HG02571 (cell line): ENCODE measurements around the gene APOB.

ENCODE experiments used
- ATAC-seq: cut with Tn5 transposase; IDR thresholded peaks from one replicate; pipeline ENCODE4 v1.9.1; 2021; ENCODE audit warnings: mild to moderate bottlenecking, moderate library complexity; ENCODE audit not compliant: unreplicated experiment

The APOB gene

DNA sequence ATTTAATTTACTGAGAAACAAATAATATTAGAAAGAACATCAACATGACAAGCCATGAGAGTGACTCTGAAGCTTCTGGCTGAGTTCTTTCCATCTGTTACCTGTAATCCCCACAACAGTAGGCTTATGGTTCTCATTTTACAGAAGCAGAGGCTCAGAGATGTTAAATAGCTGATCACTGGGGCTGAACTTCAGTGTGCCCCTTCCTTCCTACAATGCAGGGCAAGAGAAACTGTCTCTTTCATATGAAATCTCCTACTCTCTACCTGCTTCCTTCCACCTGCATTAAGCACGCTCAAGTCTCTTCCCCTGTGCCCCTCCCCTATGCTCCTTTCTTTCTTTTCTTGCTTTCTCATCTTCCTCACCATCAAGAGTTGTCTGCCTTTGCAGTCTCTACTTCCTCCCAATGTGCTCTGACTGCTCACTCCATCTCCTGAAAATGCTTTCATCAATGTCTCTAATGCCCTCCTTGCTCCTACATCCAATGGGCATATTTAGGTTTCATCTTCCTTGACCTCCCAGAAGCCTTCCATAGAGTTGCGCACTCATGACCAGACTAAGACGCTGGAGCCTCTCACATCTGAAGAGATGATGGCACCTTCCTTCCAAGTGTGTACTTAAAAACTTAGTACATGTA lies 23.7 kb downstream of the APOB start:
- no peak for ATAC-seq

DNA sequence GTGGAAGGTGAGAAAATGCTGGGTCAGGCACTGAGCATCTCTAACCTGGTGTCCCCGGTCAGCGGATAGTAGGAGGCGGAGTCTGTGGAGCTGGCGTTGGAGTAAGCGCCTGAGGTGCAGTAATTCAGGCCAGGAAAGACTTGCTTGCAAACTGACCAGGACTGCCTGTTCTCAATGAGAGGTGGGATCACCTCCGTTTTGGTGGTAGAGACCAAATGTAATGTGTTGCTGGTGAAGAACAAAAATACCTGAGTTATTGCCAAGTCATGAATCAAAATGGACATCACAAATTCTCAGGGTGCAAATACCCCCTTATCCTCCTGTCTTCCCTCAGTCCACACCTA lies 24.2 kb downstream of the APOB start:
- no peak for ATAC-seq

DNA sequence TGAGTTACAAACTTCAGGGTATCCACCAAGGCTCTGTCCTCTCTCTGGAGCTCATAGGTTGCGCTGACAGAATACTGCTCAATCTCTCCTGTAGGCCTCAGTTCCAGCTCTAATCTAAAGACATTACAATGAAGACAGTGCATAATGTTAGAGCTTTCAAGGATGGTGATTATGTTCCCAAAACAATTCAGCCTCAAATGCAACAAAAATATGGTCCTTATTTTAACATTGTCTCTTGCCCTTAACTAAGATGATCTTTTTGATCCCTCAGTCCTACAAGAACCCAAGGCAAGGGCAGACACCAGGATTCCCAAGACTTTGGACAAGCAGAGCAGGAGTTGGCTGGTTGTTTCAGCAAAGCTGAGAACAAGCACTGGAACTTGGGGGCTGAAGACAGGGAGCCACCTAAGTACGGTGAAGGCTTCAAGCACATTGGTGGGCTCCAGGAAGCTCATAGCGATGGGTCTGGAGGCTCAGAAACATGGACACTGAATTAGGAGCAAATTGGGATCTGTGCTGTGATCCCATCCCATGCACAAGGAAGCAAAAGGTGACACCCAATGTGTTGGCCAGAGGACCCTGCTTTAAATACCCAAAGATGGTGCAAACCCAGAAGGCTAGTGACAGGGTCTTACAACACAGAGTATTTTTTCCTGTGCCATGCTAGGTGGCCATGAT lies 24.7 kb downstream of the APOB start:
- ATAC-seq, result no peak

DNA sequence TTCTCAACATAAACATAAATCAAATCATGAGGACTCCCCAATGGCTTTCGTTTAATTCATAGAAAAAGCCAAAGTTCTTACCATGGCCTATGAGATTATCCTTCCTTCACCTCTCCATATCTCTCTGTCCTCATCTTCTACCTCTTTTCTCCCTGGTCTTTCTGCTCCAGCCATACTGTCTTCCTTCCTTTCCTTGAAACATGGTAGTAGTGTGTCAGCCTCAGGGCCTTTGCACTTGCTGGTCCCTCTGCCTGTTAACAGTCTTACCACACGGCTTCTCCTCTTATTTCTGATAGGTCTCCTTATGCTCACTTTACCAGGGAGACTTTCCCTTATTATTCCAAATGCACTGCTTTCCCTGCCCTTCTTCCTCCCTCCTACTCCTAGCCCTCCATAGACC lies 25.6 kb downstream of the APOB start:
- no peak for ATAC-seq

DNA sequence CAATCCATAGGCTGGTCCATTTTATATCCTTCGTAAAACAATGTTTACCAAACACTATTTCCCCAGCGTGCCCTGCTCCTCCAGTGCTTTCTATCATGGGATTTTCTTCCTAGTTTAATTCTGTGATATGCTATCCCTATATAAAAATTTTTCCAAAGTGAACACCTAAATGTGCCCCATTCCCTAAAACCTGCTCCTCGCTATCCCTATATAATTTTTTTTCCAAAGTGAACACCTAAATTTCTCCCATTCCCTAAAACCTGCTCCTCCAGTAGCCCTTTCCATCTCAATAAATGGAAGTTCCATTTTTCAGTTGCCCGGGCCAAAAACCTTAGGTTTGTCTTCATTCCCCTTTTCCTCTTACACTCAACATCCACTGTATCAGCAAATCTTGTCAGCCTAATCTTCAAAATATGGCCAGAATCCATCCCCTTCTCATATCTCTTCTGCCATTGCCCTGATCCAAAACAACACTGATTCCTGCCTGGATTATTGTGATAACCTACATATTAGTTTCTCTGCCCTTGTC lies 26.1 kb downstream of the APOB start:
- ATAC-seq, result no peak

DNA sequence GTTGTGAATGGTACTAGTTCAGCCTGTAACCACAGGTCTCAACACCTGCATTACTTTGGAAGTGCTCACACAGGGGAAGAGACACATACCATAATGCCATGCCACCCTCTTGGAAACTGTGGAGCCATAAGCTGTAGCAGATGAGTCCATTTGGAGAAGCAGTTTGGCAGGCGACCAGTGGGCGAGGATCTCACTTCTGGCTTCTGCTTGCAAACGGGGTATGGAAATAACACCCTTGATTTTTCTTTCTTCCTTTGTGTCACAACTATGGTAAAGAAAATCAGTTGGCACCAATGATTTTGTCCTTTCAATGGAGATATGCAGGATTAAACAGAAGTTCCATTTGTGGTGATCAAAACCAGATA lies 28.6 kb downstream of the APOB start:
- no peak for ATAC-seq

DNA sequence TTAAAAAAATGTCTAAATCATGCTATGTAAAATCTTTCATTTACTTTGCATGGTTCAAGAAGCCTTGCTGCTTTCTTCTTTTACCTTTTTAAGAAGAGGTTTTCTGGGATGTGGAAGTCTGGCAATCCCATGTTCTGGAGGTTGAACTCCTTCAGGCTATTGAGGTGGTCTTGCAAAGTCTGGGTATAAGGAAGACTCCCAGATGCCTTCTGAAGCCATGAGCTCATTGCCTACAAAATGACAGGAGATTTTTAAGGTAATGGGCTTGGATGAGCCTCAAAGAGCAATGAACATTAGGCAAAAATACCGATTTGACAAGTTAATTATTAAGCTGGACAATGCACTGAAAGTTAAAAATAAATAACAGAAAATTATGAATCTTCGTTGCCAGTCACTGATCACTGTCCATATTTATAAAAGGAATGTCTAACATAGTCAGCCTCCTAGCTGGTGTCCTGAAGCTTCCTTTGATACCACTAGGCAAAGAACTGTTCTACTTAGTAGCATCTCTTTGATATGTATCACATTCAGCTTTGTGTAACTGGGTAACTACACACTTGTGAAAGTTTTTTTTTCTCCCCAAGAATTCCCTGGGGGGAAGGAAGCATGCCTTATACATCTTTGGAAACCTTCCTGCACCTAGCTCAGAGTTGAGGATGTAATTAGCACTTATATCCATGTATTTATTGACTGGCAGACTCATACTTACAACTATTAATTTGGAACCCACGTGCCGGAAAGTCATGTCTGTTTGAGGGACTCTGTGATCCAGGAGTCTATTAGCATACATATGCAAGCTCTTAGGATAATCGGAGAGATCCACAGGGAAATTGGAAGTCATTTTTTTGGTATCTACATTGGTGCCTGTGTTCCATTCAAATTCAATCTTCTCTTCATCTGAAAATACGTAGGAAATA lies 29.3 kb downstream of the APOB start:
- no peak for ATAC-seq

DNA sequence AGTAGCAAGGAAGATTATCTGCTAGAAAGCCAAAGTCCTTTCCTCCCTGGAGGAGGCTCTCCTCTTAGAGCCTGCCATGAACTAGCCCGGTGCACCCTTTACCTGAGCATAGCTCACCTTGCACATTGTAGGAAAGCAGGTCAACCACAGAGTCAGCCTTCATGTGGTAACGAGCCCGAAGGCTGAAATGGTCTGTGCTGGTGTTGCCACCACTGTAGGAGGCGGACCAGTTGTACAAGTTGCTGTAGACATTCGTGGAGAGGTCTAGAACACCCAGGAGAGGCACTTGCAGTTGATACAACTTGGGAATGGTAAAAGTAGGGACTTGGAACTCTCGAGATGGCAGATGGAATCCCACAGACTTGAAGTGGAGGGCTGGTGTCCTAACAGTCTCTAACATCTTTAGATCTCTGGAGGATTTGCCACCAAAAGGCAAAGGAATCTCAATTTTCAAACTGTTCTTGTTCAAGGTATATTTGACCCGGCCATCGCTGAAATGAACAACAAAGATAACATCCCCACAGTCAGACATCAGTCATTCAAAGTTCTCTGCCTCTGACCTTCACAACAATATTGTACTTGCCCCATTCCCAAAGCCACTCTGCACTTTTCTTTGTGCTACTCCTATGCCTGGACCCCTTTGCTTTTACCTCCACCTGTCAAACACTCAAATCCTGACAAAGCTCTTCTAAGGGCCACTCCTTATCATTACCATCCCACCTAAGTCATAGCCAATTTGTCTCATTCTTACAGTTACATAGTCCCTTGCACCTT lies 30.6 kb downstream of the APOB start:
- ATAC-seq, result no peak

DNA sequence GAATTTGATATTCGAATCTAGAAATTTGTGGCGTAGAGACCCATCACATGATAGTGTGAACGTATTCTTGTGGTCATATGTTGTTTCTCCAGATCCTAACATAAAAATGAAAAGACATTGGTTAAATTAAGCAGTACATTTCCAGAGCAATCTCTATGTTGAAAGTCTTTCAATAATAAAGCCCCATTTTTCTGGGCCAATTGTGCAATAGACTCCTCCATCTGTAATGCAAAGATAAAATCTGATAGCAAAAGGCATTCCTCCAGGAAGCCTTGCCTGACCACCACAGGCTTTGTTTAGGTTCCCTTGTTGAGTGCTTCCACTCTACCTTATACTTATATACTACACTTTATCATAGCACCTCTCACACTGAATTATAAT lies 31.3 kb downstream of the APOB start:
- ATAC-seq, result no peak

DNA sequence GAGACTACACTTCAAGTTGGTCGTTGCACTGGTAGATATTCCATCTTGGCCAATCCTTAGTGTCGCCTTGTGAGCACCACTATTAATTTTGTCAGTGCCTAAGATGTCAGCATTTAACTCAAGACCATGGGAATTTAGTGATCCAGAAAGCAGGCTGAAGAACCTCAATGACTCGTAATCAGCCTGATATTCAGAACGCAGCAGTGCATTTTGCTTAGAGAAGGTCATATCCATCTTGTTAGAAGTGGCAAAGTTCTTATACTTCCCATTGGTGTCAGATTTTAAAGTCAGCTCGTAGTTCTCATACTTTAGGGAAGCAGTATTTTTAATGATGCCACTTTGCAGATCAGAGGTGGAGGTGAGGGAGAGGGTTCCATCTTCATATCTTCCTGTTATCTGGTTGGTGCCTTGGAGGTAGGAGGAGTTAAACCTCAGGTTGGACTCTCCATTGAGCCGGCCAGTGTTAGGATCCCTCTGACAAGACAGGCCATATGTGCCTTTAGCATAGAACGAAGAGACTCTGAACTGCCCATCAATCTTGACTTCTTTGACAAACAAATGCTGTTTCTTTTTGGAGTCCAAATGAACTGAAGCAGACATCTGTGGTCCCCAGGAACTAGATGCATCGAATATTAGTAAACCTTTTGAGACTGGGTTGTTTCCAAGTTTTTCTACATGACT lies 31.9 kb downstream of the APOB start:
- ATAC-seq, result no peak

DNA sequence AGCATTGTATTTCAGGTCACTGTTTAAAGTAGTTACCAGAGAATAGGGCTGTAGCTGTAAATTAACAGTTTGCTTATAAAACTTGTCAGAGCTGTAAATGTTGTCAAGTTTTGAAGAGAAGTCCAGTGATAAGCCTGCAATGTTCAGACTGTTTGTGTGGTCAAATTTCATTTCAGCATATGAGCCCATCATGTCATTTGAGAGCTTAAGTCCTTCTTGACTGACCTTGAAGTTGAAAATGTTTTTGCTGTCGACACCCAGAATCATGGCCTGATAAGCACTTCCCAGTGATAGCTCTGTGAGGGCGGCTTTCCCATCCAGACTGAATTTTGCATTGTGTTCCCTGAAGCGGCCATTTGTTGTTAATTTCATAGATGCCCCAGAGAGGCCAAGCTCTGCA lies 32.4 kb downstream of the APOB start:
- ATAC-seq, result no peak

DNA sequence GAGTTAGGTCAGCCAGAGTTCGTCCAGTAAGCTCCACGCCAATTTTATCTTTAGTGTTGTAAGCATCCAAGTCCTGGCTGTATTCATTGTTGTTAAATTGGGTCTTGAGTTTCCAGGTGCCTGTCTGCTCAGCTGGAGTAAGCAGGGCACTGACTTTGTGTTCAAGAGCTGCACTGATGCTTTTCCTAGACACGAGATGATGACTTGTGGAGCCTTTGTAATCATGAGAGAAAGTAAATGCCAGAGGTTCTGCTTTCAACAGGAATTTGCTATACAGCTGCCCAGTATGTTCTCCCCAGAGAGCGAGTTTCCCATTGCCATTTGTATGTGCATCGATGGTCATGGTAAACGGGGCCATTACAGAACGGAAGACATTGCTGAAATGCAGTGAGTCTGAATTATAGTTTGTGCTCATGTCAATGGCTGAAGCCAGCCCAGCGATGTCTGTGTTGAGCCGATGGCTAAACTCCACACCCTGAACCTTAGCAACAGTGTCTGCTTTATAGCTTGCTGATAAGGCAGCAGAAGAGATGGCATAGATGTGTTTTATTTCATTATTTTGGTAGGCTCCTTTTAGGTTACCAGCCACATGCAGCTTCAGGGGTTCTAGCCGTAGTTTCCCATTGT lies 32.9 kb downstream of the APOB start:
- no peak for ATAC-seq

DNA sequence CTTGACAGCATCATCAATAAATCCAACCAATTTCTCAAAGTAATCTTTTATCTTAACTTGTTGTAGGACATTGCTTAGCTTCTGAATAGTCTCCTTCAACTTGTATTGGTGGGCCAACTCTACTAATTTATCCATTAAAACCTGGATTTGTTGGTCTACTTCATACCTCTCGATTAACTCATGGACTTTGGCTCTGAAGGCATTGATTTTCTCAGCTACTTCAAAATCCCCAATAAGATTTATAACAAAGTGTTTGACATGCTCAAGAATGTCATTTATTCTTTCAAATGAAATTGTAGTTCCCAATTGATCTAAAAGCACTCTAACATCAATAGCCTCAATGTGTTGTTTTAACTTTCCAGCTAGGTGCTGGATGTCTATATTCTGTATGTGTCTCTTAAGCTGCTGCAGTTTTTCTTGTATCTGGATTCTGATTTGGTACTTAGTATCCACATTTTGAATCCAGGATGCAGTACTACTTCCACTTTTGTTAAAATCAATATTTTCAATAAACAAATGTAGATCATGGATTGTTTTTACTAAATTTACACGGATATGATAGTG lies 34.1 kb downstream of the APOB start:
- ATAC-seq, result no peak

DNA sequence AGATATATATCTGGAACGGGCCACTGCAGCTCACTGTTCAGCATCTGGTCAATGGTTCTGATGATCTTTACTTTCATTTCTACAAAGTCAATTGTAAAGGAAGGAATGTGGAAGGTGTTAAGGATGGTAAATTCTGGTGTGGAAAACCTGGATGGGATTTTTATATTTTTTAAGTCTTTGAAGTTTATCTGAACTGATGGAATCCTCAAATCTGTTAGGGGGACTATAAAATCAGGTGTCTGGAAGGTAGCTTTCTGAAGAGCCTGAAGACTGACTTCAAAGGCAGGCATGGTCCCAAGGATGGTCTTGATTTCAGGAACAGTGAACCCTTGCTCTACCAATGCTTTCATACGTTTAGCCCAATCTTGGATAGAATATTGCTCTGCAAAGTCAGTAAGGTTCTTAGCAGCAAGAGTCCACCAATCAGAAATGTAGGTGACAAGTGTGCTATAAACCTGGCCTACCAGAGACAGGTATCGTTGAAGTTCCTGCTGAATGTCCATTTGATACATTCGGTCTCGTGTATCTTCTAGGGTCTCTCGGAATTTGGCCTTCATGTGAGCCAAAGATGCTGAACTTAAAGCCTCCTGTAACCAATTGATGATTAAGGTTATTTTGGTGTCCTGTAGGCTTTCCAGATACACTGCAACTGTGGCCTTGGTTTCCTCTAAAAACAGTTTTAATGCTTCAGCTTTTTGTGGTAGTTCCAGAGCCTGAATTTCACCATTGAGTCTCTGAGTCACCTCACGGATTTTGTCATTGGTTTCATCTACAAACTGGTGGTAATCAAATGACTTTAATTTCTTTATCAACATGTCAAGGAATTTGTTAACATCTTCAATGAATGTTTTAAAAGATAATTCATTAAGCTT lies 34.8 kb downstream of the APOB start:
- no peak for ATAC-seq

DNA sequence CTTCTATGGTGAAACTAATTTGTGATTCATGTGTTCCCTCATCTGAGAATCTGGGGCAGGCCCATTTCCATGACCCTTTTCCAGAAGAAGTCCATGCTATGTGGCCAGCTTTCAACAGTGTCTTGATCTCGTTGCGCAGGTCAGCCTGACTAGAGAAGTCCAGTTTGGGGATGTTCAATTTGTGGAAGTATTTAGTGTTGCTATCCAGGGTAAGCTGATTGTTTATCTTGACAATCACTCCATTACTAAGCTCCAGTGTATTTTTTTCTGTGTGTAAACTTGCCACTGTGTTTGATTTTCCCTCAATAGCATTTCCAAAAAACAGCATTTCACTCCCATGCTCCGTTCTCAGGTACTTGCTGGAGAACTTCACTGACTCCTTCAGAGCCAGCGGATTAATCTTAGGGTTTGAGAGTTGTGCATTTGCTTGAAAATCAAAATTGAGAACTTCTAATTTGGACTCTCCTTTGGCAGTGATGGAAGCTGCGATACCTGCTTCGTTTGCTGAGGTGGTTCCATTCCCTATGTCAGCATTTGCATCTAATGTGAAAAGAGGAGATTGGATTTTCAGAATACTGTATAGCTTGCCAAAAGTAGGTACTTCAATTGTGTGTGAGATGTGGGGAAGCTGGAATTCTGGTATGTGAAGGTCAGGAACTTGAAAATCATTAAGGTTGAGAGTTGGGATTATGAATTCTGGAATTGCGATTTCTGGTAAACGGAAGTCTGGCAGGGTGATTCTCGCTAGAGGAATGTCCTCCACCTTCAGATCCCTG lies 35.7 kb downstream of the APOB start:
- no peak for ATAC-seq

DNA sequence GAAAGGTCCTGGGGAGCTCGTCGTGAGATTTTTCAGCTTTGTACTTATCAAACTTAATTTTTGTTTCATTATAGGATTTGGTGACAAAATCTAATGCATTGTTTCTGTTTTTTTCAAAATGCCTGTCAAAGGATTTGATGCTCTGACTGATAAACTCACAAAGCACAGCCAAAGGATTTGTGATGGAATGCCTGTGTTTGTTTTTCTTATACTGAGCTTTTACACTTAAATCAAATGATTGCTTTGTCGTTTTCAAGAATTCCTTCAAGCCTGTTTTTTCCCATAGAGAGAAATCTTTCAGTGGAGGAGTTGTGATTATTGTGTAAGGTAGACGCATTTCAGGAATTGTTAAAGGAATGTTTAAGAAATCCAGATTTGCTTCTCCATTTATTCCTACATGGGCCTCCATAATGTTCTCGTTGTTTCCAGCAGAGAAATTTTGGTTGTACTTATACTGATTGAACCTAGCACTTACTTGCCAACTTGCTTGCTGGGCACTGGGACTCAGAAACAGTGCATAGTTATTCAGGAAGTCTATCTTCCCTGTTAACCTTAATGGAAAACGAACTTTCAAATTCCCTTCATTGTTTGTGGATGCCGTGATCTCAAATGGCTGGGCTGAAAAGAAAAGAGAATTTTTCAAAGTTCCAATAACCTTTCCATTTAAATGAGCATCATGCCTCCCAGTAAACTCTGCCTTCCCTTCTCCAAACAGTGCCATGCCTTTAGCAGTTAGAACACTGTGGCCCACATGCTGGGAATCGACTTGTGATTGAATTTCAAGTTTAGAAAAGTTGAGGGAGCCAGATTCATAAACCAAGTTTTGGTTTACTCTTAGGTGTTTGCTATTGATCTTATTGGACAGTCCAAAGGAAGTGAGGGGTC lies 36.5 kb downstream of the APOB start:
- ATAC-seq, result no peak
